HepG2 (cell line): ENCODE data around the gene GBGT1.

ENCODE experiments used
- AFF4 ChIP-seq: sonication (generic); formaldehyde crosslinking; IDR thresholded peaks from 2 replicates; pipeline ENCODE4 v1.4.0; 2020; ENCODE audit warnings: missing genetic modification reagents
- ARNT ChIP-seq: fragments of 450-650 bp; IDR thresholded peaks from 2 replicates; pipeline ENCODE4 v1.6.1; 2017
- CHD4 ChIP-seq: fragments of 200-600 bp; sonication (generic); IDR thresholded peaks from 2 replicates; pipeline ENCODE4 v1.7.0; 2017; ENCODE audit warnings: mild to moderate bottlenecking, low read length, borderline replicate concordance
- CTCF ChIP-seq: sonication (generic); formaldehyde crosslinking; IDR thresholded peaks from 2 replicates; pipeline ENCODE4 v1.5.0; 2020; ENCODE audit warnings: mild to moderate bottlenecking, missing genetic modification reagents, moderate library complexity
- GABPA ChIP-seq, 2 experiments: IDR thresholded peaks; 2 replicates each; pipeline ENCODE4 v1.6.1; 2011 to 2016; ENCODE audit warnings: low read depth in 2 of 2, low read length in 1 of 2, missing biosample characterization in 1 of 2, missing genetic modification characterization in 1 of 2
- PRPF4 ChIP-seq: fragments of 200-400 bp; formaldehyde crosslinking; IDR thresholded peaks from 2 replicates; pipeline ENCODE4 v1.6.1; 2016; ENCODE audit warnings: low read length, low read depth; ENCODE audit not compliant: poor library complexity, severe bottlenecking
- YY1 ChIP-seq: IDR thresholded peaks from 2 replicates; pipeline ENCODE4 v1.6.1; 2011; ENCODE audit warnings: low read length, low read depth, moderate library complexity, mild to moderate bottlenecking; ENCODE audit not compliant: insufficient read depth, insufficient replicate concordance
- ZIK1 ChIP-seq: sonication (generic); formaldehyde crosslinking; IDR thresholded peaks from 2 replicates; pipeline ENCODE4 v1.5.0; 2020; ENCODE audit warnings: mild to moderate bottlenecking, low read depth, missing genetic modification reagents, borderline replicate concordance
- ZMYM4 ChIP-seq: sonication (generic); formaldehyde crosslinking; IDR thresholded peaks from 2 replicates; pipeline ENCODE4 v1.8.1; 2023; ENCODE audit warnings: mild to moderate bottlenecking, missing genetic modification reagents
- ZNF121 ChIP-seq: sonication (generic); formaldehyde crosslinking; IDR thresholded peaks from 2 replicates; pipeline ENCODE4 v1.5.0; 2020; ENCODE audit warnings: mild to moderate bottlenecking, missing genetic modification reagents
- ZNF180 ChIP-seq: sonication (generic); formaldehyde crosslinking; IDR thresholded peaks from 2 replicates; pipeline ENCODE4 v1.4.0; 2020; ENCODE audit warnings: low read depth, missing genetic modification reagents, borderline replicate concordance
- ZNF451 ChIP-seq: sonication (generic); formaldehyde crosslinking; IDR thresholded peaks from 2 replicates; pipeline ENCODE4 v1.5.0; 2020; ENCODE audit warnings: mild to moderate bottlenecking, missing genetic modification reagents

- no peak for TF ChIP-seq CTCF (CRISPR knock-in tag)
- TF ChIP-seq ARNT, result no peak
- TF ChIP-seq CHD4, result no peak
- TF ChIP-seq YY1, result no peak
- no peak for TF ChIP-seq AFF4 (CRISPR knock-in tag)
- TF ChIP-seq ZMYM4 (CRISPR knock-in tag), result no peak
- TF ChIP-seq ZNF451 (CRISPR knock-in tag), result no peak
- TF ChIP-seq PRPF4, result no peak
- TF ChIP-seq ZNF180, result no peak
- TF ChIP-seq ZNF121, result no peak
- TF ChIP-seq GABPA (IDR thresholded peaks at IDR 0.05; ENCODE audit: low read depth, low read length), result no peak
- no peak for TF ChIP-seq GABPA (CRISPR knock-in tag; IDR thresholded peaks at IDR 0.05; ENCODE audit: low read depth)
- TF ChIP-seq ZIK1, result no peak
Measured at GRCh38 chr9:133151601-133152525, 11.9 kb downstream of the GBGT1 start.
